Activated T-cell treated with anti-CD3 and anti-CD28 coated beads for 4 hours (primary cell): ENCODE measurements around the gene IDI1.
"Not testable (repeated sequence)": the region's sequence is repeated elsewhere in the genome, so short reads cannot be mapped to it uniquely, and the experiment has no call there.

Experiments
- DNase-seq: peaks from one replicate; pipeline ENCODE4 v3.0.0-alpha.2; 2020

IDI1 gene

GRCh38 chr10:1048732-1049424, at the start of gene IDI1:
Gene IDI1, minus strand, starts transcription at chr10:1049119. Its CDS starts 116 bp downstream, at chr10:1049003.
- DNase-seq, result peak; percentile 90

GRCh38 chr10:1097436-1097835, 48.5 kb upstream of the IDI1 start:
- DNase-seq, result no peak

- DNase-seq, result no peak
These were observed 47.5 kb upstream of the IDI1 start for GRCh38 chr10:1096287-1096889.

- DNase-seq, result no peak
These were observed 46.6 kb upstream of the IDI1 start for GRCh38 chr10:1095498-1095897.

- no peak for DNase-seq
These were observed 45.5 kb upstream of the IDI1 start for GRCh38 chr10:1094112-1095057.

- no peak for DNase-seq
These were observed 44.8 kb upstream of the IDI1 start for GRCh38 chr10:1093696-1094095.

- no peak for DNase-seq
These were observed 41.8 kb upstream of the IDI1 start for GRCh38 chr10:1090696-1091095.

GRCh38 chr10:1089017-1089689, 40.2 kb upstream of the IDI1 start:
- no peak for DNase-seq

- DNase-seq, result no peak
These were observed 37.9 kb upstream of the IDI1 start for GRCh38 chr10:1086787-1087186.

- DNase-seq, result no peak
These were observed 36.3 kb upstream of the IDI1 start for GRCh38 chr10:1085258-1085657.

- DNase-seq, result no peak
These were observed 35.4 kb upstream of the IDI1 start for GRCh38 chr10:1084011-1084950.

- DNase-seq, result no peak
These were observed 34.7 kb upstream of the IDI1 start for GRCh38 chr10:1083581-1083980.

GRCh38 chr10:1078668-1079067, 29.7 kb upstream of the IDI1 start:
- DNase-seq, result no peak

- no peak for DNase-seq
These were observed 25.9 kb upstream of the IDI1 start for GRCh38 chr10:1074748-1075308.

GRCh38 chr10:1074052-1074747, 25.3 kb upstream of the IDI1 start:
- no peak for DNase-seq

GRCh38 chr10:1070919-1071318, 22.0 kb upstream of the IDI1 start:
- DNase-seq, result no peak

GRCh38 chr10:1068380-1069361, 19.8 kb upstream of the IDI1 start:
- DNase-seq, result no peak

- DNase-seq, result not testable (repeated sequence)
These were observed 17.8 kb upstream of the IDI1 start for GRCh38 chr10:1066734-1067133.

- no peak for DNase-seq
These were observed 16.0 kb upstream of the IDI1 start for GRCh38 chr10:1064964-1065247.
